IMR-90 (cell line): ENCODE measurements around the gene ANGEL1. TPM values are rescaled to one million over a fixed set of nuclear protein-coding genes. Genes with fewer than 3 reads are reported as not detected.
A peak's percentile ranks its signal among the peaks of the same experiment; 100 is the strongest.

ENCODE experiments used
- ATAC-seq: fragments of 200-7000 bp; cut with Tn5 transposase; 2 replicates; pipeline ENCODE4 v1.9.1; 2020; ENCODE audit warnings: low read depth, mild to moderate bottlenecking, moderate library complexity
- BruUV-seq: library from RNA; stranded (reverse); fragments of 400-500 nt; replicated peaks from 2 replicates; lab custom pipeline; 2021; lab: Mats Ljungman, UMichigan
- CTCF ChIA-PET: fragments of 300-600 bp; formaldehyde crosslinking; extraction: SDS; loops from one replicate; lab custom pipeline; 2021; ENCODE audit warnings: antibody characterized with exemption; lab: Yijun Ruan, JAX
- POLR2A ChIA-PET: fragments of 300-600 bp; sonication (Branson Sonifier 250); formaldehyde crosslinking; loops from one replicate; lab custom pipeline; 2022; ENCODE audit warnings: antibody characterized with exemption; ENCODE audit not compliant: unreplicated experiment; lab: Charles Lee
- DNase-seq: peaks from one replicate; pipeline ENCODE4 v3.0.0; 2013
- H2AFZ ChIP-seq: replicated peaks from 2 replicates; pipeline ENCODE3; 2013; ENCODE audit warnings: low read length, mild to moderate bottlenecking; ENCODE audit not compliant: poor library complexity
- H2AK5ac ChIP-seq: 2 replicates; pipeline ENCODE4 v1.6.1; 2013; ENCODE audit warnings: low read depth, low read length, inconsistent platforms
- H2AK9ac ChIP-seq: replicated peaks from 2 replicates; pipeline ENCODE3; 2013; ENCODE audit warnings: mild to moderate bottlenecking, low read depth, low read length, moderate library complexity; ENCODE audit not compliant: poor library complexity
- H2BK120ac ChIP-seq: 2 replicates; pipeline ENCODE4 v1.6.1; 2013; ENCODE audit warnings: low read depth, low read length, inconsistent platforms
- H2BK15ac ChIP-seq: 3 replicates; pipeline ENCODE4 v1.6.1; 2013; ENCODE audit warnings: low read depth, low read length, inconsistent platforms
- H2BK20ac ChIP-seq: 2 replicates; pipeline ENCODE4 v1.6.1; 2013; ENCODE audit warnings: low read depth, mild to moderate bottlenecking, inconsistent platforms, low read length, moderate library complexity
- H2BK5ac ChIP-seq: 2 replicates; pipeline ENCODE4 v1.6.1; 2013; ENCODE audit warnings: mild to moderate bottlenecking, low read depth, low read length, inconsistent platforms; ENCODE audit not compliant: poor library complexity, severe bottlenecking
- H3K14ac ChIP-seq: replicated peaks from 2 replicates; pipeline ENCODE4 v1.6.1; 2013; ENCODE audit warnings: low read depth, low read length, inconsistent platforms
- H3K18ac ChIP-seq: 2 replicates; pipeline ENCODE4 v1.6.1; 2013; ENCODE audit warnings: low read depth, low read length, control low read depth
- H3K23ac ChIP-seq: 2 replicates; pipeline ENCODE4 v1.6.1; 2013; ENCODE audit warnings: low read depth, low read length, inconsistent platforms
- H3K27ac ChIP-seq: 2 replicates; pipeline ENCODE4 v1.5.1; 2013; ENCODE audit warnings: mild to moderate bottlenecking, control low read depth, low read length; ENCODE audit not compliant: insufficient read depth
- H3K27me3 ChIP-seq: 2 replicates; pipeline ENCODE4 v1.6.1; 2013; ENCODE audit warnings: low read length; ENCODE audit not compliant: control insufficient read depth, insufficient read depth
- H3K36me3 ChIP-seq: 2 replicates; pipeline ENCODE4 v1.6.1; 2013; ENCODE audit warnings: low read length, mixed read lengths; ENCODE audit not compliant: control insufficient read depth, insufficient read depth
- H3K4ac ChIP-seq: 2 replicates; pipeline ENCODE4 v1.6.1; 2013; ENCODE audit warnings: low read depth, low read length, inconsistent platforms
- H3K4me1 ChIP-seq: 2 replicates; pipeline ENCODE4 v1.6.1; 2013; ENCODE audit warnings: low read length, mixed read lengths; ENCODE audit not compliant: control insufficient read depth, insufficient read depth
- H3K4me2 ChIP-seq: 2 replicates; pipeline ENCODE4 v1.6.1; 2013; ENCODE audit warnings: low read depth, mild to moderate bottlenecking, control low read depth, low read length, moderate library complexity
- H3K4me3 ChIP-seq: 2 replicates; pipeline ENCODE4 v1.5.1; 2013; ENCODE audit warnings: low read depth, mild to moderate bottlenecking, control low read depth, low read length, moderate library complexity; ENCODE audit not compliant: insufficient read depth
- H3K56ac ChIP-seq: 2 replicates; pipeline ENCODE4 v1.6.1; 2013; ENCODE audit warnings: low read length, inconsistent platforms; ENCODE audit not compliant: insufficient read depth; ENCODE audit errors: extremely low read depth
- H3K79me1 ChIP-seq, 2 experiments: 2 replicates each; pipeline ENCODE4 v1.6.1; 2013; ENCODE audit warnings: low read length in 2 of 2, inconsistent platforms in 1 of 2, low read depth in 1 of 2
- H3K9ac ChIP-seq: 2 replicates; pipeline ENCODE4 v1.6.1; 2013; ENCODE audit warnings: low read depth, low read length, control low read depth
- H3K9me1 ChIP-seq: 2 replicates; pipeline ENCODE4 v1.6.1; 2013; ENCODE audit warnings: low read length, inconsistent platforms; ENCODE audit not compliant: insufficient read depth
- H3K9me3 ChIP-seq: 2 replicates; pipeline ENCODE4 v1.6.1; 2013; ENCODE audit warnings: low read length; ENCODE audit not compliant: control insufficient read depth, insufficient read depth
- H4K20me1 ChIP-seq: 2 replicates; pipeline ENCODE4 v1.6.1; 2013; ENCODE audit warnings: low read length, inconsistent platforms; ENCODE audit not compliant: insufficient read depth
- H4K5ac ChIP-seq: 2 replicates; pipeline ENCODE4 v1.6.1; 2013; ENCODE audit warnings: mild to moderate bottlenecking, low read depth, low read length, control low read depth
- H4K8ac ChIP-seq, 2 experiments: 2 replicates each; pipeline ENCODE4 v1.6.1; 2013; ENCODE audit warnings: low read depth in 2 of 2, low read length in 2 of 2, control low read depth in 1 of 2, inconsistent platforms in 1 of 2
- H4K91ac ChIP-seq: 2 replicates; pipeline ENCODE4 v1.6.1; 2013; ENCODE audit warnings: low read depth, low read length, inconsistent platforms; ENCODE audit not compliant: insufficient read depth
- BHLHE40 ChIP-seq: fragments of 150-350 bp; IDR thresholded peaks from 2 replicates; pipeline ENCODE4 v1.6.1; 2016; ENCODE audit warnings: mild to moderate bottlenecking, low read depth, low read length
- CEBPB ChIP-seq: IDR thresholded peaks from 2 replicates; pipeline ENCODE4 v1.6.1; 2012; ENCODE audit warnings: low read depth, low read length, improper control_type of control experiment
- CHD1 ChIP-seq: IDR thresholded peaks from 2 replicates; pipeline ENCODE4 v1.6.1; 2012; ENCODE audit warnings: low read depth, low read length, improper control_type of control experiment
- CTCF ChIP-seq: conservative IDR thresholded peaks from 2 replicates; pipeline ENCODE4 v1.5.1; 2012; ENCODE audit warnings: mild to moderate bottlenecking, low read depth, low read length, improper control_type of control experiment
- ELK1 ChIP-seq: fragments of 150-350 bp; IDR thresholded peaks from 2 replicates; pipeline ENCODE4 v1.6.1; 2016; ENCODE audit warnings: low read depth, mild to moderate bottlenecking, low read length, moderate library complexity, borderline replicate concordance
- FOS ChIP-seq: fragments of 150-350 bp; IDR thresholded peaks from 2 replicates; pipeline ENCODE4 v1.6.1; 2016; ENCODE audit warnings: low read depth, low read length
- MAFK ChIP-seq: IDR thresholded peaks from 2 replicates; pipeline ENCODE4 v1.6.1; 2012; ENCODE audit warnings: low read depth, low read length, improper control_type of control experiment
- MAZ ChIP-seq: IDR thresholded peaks from 2 replicates; pipeline ENCODE4 v1.6.1; 2012; ENCODE audit warnings: low read depth, mild to moderate bottlenecking, low read length, improper control_type of control experiment, moderate library complexity, borderline replicate concordance
- MXI1 ChIP-seq: IDR thresholded peaks from 2 replicates; pipeline ENCODE4 v1.6.1; 2012; ENCODE audit warnings: low read depth, mild to moderate bottlenecking, low read length, moderate library complexity, borderline replicate concordance
- NFE2L2 ChIP-seq: fragments of 150-350 bp; IDR thresholded peaks from 2 replicates; pipeline ENCODE4 v1.6.1; 2016; ENCODE audit warnings: low read depth, mild to moderate bottlenecking, low read length
- RFX5 ChIP-seq: IDR thresholded peaks from 2 replicates; pipeline ENCODE4 v1.8.0; 2012; ENCODE audit warnings: low read depth, mild to moderate bottlenecking, low read length, moderate library complexity
- SMC3 ChIP-seq: fragments of 150-350 bp; IDR thresholded peaks from 2 replicates; pipeline ENCODE4 v1.6.1; 2016; ENCODE audit warnings: low read depth, mild to moderate bottlenecking, antibody characterized with exemption, low read length, moderate library complexity
- WGBS, 2 experiments: methylation state at CpG; one replicate each; pipeline versions ENCODE4 v1.1.5 to v1.1.7; 2013; ENCODE audit warnings: missing lambda C conversion rate in 2 of 2; ENCODE audit not compliant: insufficient read length in 1 of 2; ENCODE audit errors: extremely low coverage in 2 of 2; 5-methylcytosine and 5-hydroxymethylcytosine counted together
- dilution Hi-C: fragments of 300-500 bp; cut with HindIII; formaldehyde crosslinking; loops from one replicate; pipeline ENCODE4 v1.14.3; 2018; ENCODE audit warnings: low sequenced_read_pairs; ENCODE audit not compliant: unreplicated experiment
- in situ Hi-C: fragments of 300-500 bp; cut with MboI; formaldehyde crosslinking; loops from 3 replicates; pipeline ENCODE4 v1.14.3; 2019; ENCODE audit warnings: low sequenced_read_pairs, inconsistent platforms, mixed read lengths
- intact Hi-C: fragments of 100-400 bp; cut with micrococcal nuclease; formaldehyde crosslinking; loops from 2 replicates; pipeline ENCODE4 v1.10.0; 2022
- polyA plus RNA-seq, 3 experiments: library from polyadenylated mRNA; depleted of rRNA; stranded (reverse); fragments of >200 nt; gene quantifications; 2 replicates each; pipeline ENCODE4 v1.2.3, GENCODE V29; 2012; ENCODE audit warnings: low replicate concordance in 1 of 3
- total RNA-seq: library from RNA; depleted of rRNA; stranded (reverse); fragments of >200 nt; gene quantifications from 2 replicates; pipeline ENCODE4 v1.2.3, GENCODE V29; 2012
- TF ChIP-seq, protein P1 (sequence below): fragments of 150-350 bp; IDR thresholded peaks from 2 replicates; pipeline ENCODE4 v1.6.1; 2017; ENCODE audit warnings: mild to moderate bottlenecking, antibody characterized with exemption, low read length, low read depth

ANGEL1 gene
- total and polyA plus RNA-seq, 2 of the 4 experiments (the other 2 are of a cell fraction), result 4.1 to 10.0 TPM

DNA sequence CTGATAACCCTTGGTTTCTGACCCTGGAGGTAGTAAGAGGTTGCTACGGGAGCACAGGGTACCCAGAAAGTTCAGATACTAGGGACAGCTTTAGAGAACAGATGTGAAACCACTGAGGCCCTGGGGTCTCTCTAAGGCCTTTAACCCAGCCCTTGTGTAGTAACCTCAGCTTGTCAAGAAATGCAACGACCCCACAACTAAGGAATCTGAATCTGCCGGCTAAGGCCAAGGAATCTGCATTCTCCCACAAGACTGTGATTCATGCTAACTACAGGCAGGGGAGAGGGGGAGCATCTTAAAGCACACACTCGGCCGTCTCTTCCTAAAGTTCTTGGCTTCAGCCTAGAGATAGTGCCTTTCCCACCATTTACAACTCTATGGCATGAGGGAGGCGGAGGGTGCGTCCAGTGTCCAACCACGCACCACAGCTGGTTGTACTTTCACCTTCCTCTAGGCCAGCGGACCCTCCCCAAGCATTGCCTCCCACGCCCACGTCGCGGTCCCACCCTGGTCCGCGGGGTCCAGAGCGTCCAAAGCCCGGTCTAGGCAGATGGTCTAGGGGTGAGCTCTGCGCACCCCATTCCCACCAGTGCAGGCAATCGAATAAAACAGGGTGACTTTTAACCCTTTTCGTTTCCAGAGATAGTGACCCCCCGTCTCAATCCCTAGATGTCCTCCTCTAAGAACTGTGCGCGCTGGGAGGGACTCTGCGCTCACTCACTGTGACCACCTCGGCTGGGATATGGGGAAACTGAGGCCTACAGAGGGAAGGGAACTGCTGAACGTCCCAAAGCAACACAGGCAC, 52.1 kb downstream of the ANGEL1 start:
- CTCF ChIA-PET, result no interaction called here
- TF ChIP-seq, protein P1, sequence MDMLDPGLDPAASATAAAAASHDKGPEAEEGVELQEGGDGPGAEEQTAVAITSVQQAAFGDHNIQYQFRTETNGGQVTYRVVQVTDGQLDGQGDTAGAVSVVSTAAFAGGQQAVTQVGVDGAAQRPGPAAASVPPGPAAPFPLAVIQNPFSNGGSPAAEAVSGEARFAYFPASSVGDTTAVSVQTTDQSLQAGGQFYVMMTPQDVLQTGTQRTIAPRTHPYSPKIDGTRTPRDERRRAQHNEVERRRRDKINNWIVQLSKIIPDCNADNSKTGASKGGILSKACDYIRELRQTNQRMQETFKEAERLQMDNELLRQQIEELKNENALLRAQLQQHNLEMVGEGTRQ, result no peak
- TF ChIP-seq CTCF (no peak), NFE2L2 (no peak), MXI1 (no peak), ELK1 (no peak), MAFK (no peak), MAZ (no peak), RFX5 (no peak), BHLHE40 (no peak), CEBPB (no peak), SMC3 (no peak), FOS (no peak), CHD1 (no peak)

More for the DNA sequence above, 52.1 kb downstream of the ANGEL1 start:
- Histone ChIP-seq H4K20me1 (no peaks in the 10 kb centered on the region), H2AK5ac (peak overlapping the region; percentile 40; the same call in 1 of the 2 replicates), H2BK15ac (0 out of 3 replicates have a peak overlapping the region, but pooled peaks have one; percentile 44), H3K27me3 (no peaks in the 10 kb centered on the region; the same call in 1 of the 2 replicates), H2AFZ (peak overlapping the region; percentile 94), H3K14ac (0 out of 2 replicates have a peak overlapping the region, but pooled peaks have one; percentile 27), H3K27ac (peak overlapping the region; percentile 53), H3K9me3 (no peaks in the 10 kb centered on the region), H3K23ac (peak overlapping the region; percentile 79; the same call in 1 of the 2 replicates), H3K4me3 (peak overlapping the region; percentile 87), H2BK120ac (no peak overlapping the region), H3K4me2 (peak overlapping the region; percentile 97), H3K56ac (no peak overlapping the region), H2BK5ac (no peak overlapping the region), H3K4ac (peak overlapping the region; percentile 52), H4K8ac (peak overlapping the region; percentile 92 to 98), H2AK9ac (peak overlapping the region; percentile 69), H3K18ac (peak overlapping the region; percentile 90), H3K9ac (peak overlapping the region; percentile 84), H3K4me1 (peaks cover 8% of the 10 kb centered on the region; the same call in 1 of the 2 replicates), H3K79me1 (no peaks in the 10 kb centered on the region), H2BK20ac (0 out of 2 replicates have a peak overlapping the region, but pooled peaks have one; percentile 27), H3K36me3 (no peaks in the 10 kb centered on the region), H4K5ac (peak overlapping the region; percentile 80), H4K91ac (peak overlapping the region; percentile 40), H3K9me1 (peaks cover 6% of the 10 kb centered on the region; the same call in 1 of the 2 replicates)
- ATAC-seq (no peak), DNase-seq (no peak)
- BruUV-seq, result no TSS peak
- in situ Hi-C loops (no loop called here), intact Hi-C loops (loop anchor here (1.0 kb wide), 2 partner anchors 50 to 51 kb away; no protein-coding TSS in a partner anchor), dilution Hi-C loops (no loop called here)
- POLR2A ChIA-PET, result no interaction called here
- WGBS, 2 experiments, result 59% methylated on average over 6 of the region's 26 CpGs; no CpG with 5 or more reads in 1 of the 2 experiments
